CMK (cell line): Measurements from ENCODE around the gene CLDN20.
"Not testable (repeated sequence)": the region's sequence is repeated elsewhere in the genome, so short reads cannot be mapped to it uniquely, and the experiment has no call there.

Source experiments
- DNase-seq: peaks from one replicate; pipeline ENCODE4 v3.0.0-alpha.2; 2010; ENCODE audit warnings: low read depth

Gene CLDN20

GRCh38 chr6:155263373-155264063 is at the start of gene CLDN20:
CLDN20 (plus strand) TSS chr6:155264013; CDS start chr6:155275720, 11,707 bp downstream.
- DNase-seq, result no peak

GRCh38 chr6:155215906-155216305 is 47.9 kb upstream of the CLDN20 start:
- no peak for DNase-seq

GRCh38 chr6:155216312-155217046 is 47.3 kb upstream of the CLDN20 start:
- DNase-seq, result no peak

GRCh38 chr6:155218711-155219110 is 45.1 kb upstream of the CLDN20 start:
- not testable (repeated sequence) for DNase-seq

GRCh38 chr6:155219299-155219698 is 44.5 kb upstream of the CLDN20 start:
- DNase-seq, result no peak

- no peak for DNase-seq
Measured at GRCh38 chr6:155219858-155220301, 43.9 kb upstream of the CLDN20 start.

GRCh38 chr6:155221086-155221485 is 42.7 kb upstream of the CLDN20 start:
- DNase-seq, result no peak

- DNase-seq, result no peak
Measured at GRCh38 chr6:155222506-155222905, 41.3 kb upstream of the CLDN20 start.

GRCh38 chr6:155223646-155224451 is 40.0 kb upstream of the CLDN20 start:
- DNase-seq, result no peak

- DNase-seq, result no peak
Measured at GRCh38 chr6:155224618-155225017, 39.2 kb upstream of the CLDN20 start.

GRCh38 chr6:155227046-155227445 is 36.8 kb upstream of the CLDN20 start:
- DNase-seq, result no peak

- DNase-seq, result no peak
Measured at GRCh38 chr6:155228546-155229166, 35.2 kb upstream of the CLDN20 start.

GRCh38 chr6:155230975-155231374 is 32.8 kb upstream of the CLDN20 start:
- DNase-seq, result not testable (repeated sequence)

GRCh38 chr6:155232848-155233247 is 31.0 kb upstream of the CLDN20 start:
- no peak for DNase-seq

GRCh38 chr6:155234167-155234566 is 29.6 kb upstream of the CLDN20 start:
- DNase-seq, result no peak

GRCh38 chr6:155234687-155235086 is 29.1 kb upstream of the CLDN20 start:
- DNase-seq, result no peak

GRCh38 chr6:155235087-155235486 is 28.7 kb upstream of the CLDN20 start:
- DNase-seq, result no peak

- no peak for DNase-seq
Measured at GRCh38 chr6:155237613-155238012, 26.2 kb upstream of the CLDN20 start.

- no peak for DNase-seq
Measured at GRCh38 chr6:155240905-155241600, 22.8 kb upstream of the CLDN20 start.

GRCh38 chr6:155241966-155242365 is 21.8 kb upstream of the CLDN20 start:
- DNase-seq, result no peak

- no peak for DNase-seq
Measured at GRCh38 chr6:155244434-155244833, 19.4 kb upstream of the CLDN20 start.

- no peak for DNase-seq
Measured at GRCh38 chr6:155245193-155245592, 18.6 kb upstream of the CLDN20 start.
